ENCODE measurements around the gene VN1R5.
A peak's percentile ranks its signal among the peaks of the same experiment; 100 is the strongest.
"Not testable (repeated sequence)": the region's sequence is repeated elsewhere in the genome, so short reads cannot be mapped to it uniquely, and the experiment has no call there.

VN1R5 gene

GRCh38 chr1:247255772-247256171 is at the start of gene VN1R5:
Gene VN1R5, plus strand, starts transcription at chr1:247256072.
- not testable (repeated sequence) for H4K20me1 ChIP-seq (ENCODE audit: control insufficient read depth, insufficient read depth, low read depth, low read length); H3K79me2 ChIP-seq (ENCODE audit: control insufficient read depth, low read length); H3K9me3 ChIP-seq (ENCODE audit: control insufficient read depth, insufficient read depth, low read length); H3K4me3 ChIP-seq (ENCODE audit: low read length); H3K27me3 ChIP-seq (ENCODE audit: control insufficient read depth, low read length); H3K4me1 ChIP-seq (ENCODE audit: control insufficient read depth, low read length); H3K36me3 ChIP-seq (ENCODE audit: control insufficient read depth, low read length); H3K4me2 ChIP-seq (ENCODE audit: low read length); H3K9me2 ChIP-seq (replicated peaks; ENCODE audit: control insufficient read depth, low read length); H3K27ac ChIP-seq (ENCODE audit: low read depth, low read length); H3F3A ChIP-seq (ENCODE audit: control insufficient read depth, insufficient read depth)

GRCh38 chr1:247209396-247209795 is 46.5 kb upstream of the VN1R5 start:
- peaks cover 63% of the 10 kb centered on the region for H3K79me2 ChIP-seq (ENCODE audit: control insufficient read depth, low read length)

GRCh38 chr1:247210062-247210375 is 45.9 kb upstream of the VN1R5 start:
- peak overlapping the region; percentile 96 for H3K4me3 ChIP-seq (ENCODE audit: low read length)
- H3K79me2 ChIP-seq (ENCODE audit: control insufficient read depth, low read length) = peaks cover 57% of the 10 kb centered on the region
- H3K9me3 ChIP-seq (ENCODE audit: control insufficient read depth, insufficient read depth, low read length) = no peaks in the 10 kb centered on the region
- H3K27me3 ChIP-seq (ENCODE audit: control insufficient read depth, low read length) = no peaks in the 10 kb centered on the region
- H4K20me1 ChIP-seq (ENCODE audit: control insufficient read depth, insufficient read depth, low read depth, low read length) = peaks cover 13% of the 10 kb centered on the region
- H3K4me1 ChIP-seq (ENCODE audit: control insufficient read depth, low read length) = peaks cover 33% of the 10 kb centered on the region
- H3K4me2 ChIP-seq (ENCODE audit: low read length) = peak overlapping the region; percentile 90
- no peak for TF ChIP-seq EZH2phosphoT487 (IDR thresholded peaks at IDR 0.05; ENCODE audit: borderline replicate concordance, low read length)
- no peak for TF ChIP-seq CTCF (IDR thresholded peaks at IDR 0.05; ENCODE audit: low read depth, low read length, poor library complexity, severe bottlenecking)
- H3K36me3 ChIP-seq (ENCODE audit: control insufficient read depth, low read length) = peaks cover 42% of the 10 kb centered on the region
- no peaks in the 10 kb centered on the region for H3K9me2 ChIP-seq (replicated peaks; ENCODE audit: control insufficient read depth, low read length)
- no peaks in the 10 kb centered on the region for H3F3A ChIP-seq (ENCODE audit: control insufficient read depth, insufficient read depth)
- peak overlapping the region; percentile 60; the same call in 1 of the 2 replicates for H3K27ac ChIP-seq (ENCODE audit: low read depth, low read length)

More at GRCh38 chr1:247209396-247209795, 46.5 kb upstream of the VN1R5 start:
- H3K4me3 ChIP-seq (ENCODE audit: low read length) = peak overlapping the region; percentile 96
- no peak overlapping the region for H3K27ac ChIP-seq (ENCODE audit: low read depth, low read length)
- H3K9me3 ChIP-seq (ENCODE audit: control insufficient read depth, insufficient read depth, low read length) = no peaks in the 10 kb centered on the region
- no peaks in the 10 kb centered on the region for H3F3A ChIP-seq (ENCODE audit: control insufficient read depth, insufficient read depth)
- H3K4me1 ChIP-seq (ENCODE audit: control insufficient read depth, low read length) = peaks cover 33% of the 10 kb centered on the region
- H3K36me3 ChIP-seq (ENCODE audit: control insufficient read depth, low read length) = peaks cover 44% of the 10 kb centered on the region
- peak overlapping the region; percentile 90 for H3K4me2 ChIP-seq (ENCODE audit: low read length)
- peaks cover 13% of the 10 kb centered on the region for H4K20me1 ChIP-seq (ENCODE audit: control insufficient read depth, insufficient read depth, low read depth, low read length)
- no peaks in the 10 kb centered on the region for H3K27me3 ChIP-seq (ENCODE audit: control insufficient read depth, low read length)
- H3K9me2 ChIP-seq (replicated peaks; ENCODE audit: control insufficient read depth, low read length) = no peaks in the 10 kb centered on the region
- TF ChIP-seq CTCF (IDR thresholded peaks at IDR 0.05; ENCODE audit: low read depth, low read length, poor library complexity, severe bottlenecking) (no peak), EZH2phosphoT487 (IDR thresholded peaks at IDR 0.05; ENCODE audit: borderline replicate concordance, low read length) (no peak)

- Histone ChIP-seq H3K36me3 (ENCODE audit: control insufficient read depth, low read length) (peaks cover 42% of the 10 kb centered on the region), H4K20me1 (ENCODE audit: control insufficient read depth, insufficient read depth, low read depth, low read length) (peaks cover 13% of the 10 kb centered on the region), H3K4me1 (ENCODE audit: control insufficient read depth, low read length) (peaks cover 33% of the 10 kb centered on the region), H3K27ac (ENCODE audit: low read depth, low read length) (peak overlapping the region; percentile 60), H3K4me2 (ENCODE audit: low read length) (peak overlapping the region; percentile 90), H3K27me3 (ENCODE audit: control insufficient read depth, low read length) (no peaks in the 10 kb centered on the region), H3F3A (ENCODE audit: control insufficient read depth, insufficient read depth) (no peaks in the 10 kb centered on the region), H3K4me3 (ENCODE audit: low read length) (peak overlapping the region; percentile 96), H3K9me3 (ENCODE audit: control insufficient read depth, insufficient read depth, low read length) (no peaks in the 10 kb centered on the region), H3K79me2 (ENCODE audit: control insufficient read depth, low read length) (peaks cover 51% of the 10 kb centered on the region), H3K9me2 (replicated peaks; ENCODE audit: control insufficient read depth, low read length) (no peaks in the 10 kb centered on the region)
- no peak for TF ChIP-seq EZH2phosphoT487 (IDR thresholded peaks at IDR 0.05; ENCODE audit: borderline replicate concordance, low read length)
- no peak for TF ChIP-seq CTCF (IDR thresholded peaks at IDR 0.05; ENCODE audit: low read depth, low read length, poor library complexity, severe bottlenecking)
These were observed 45.3 kb upstream of the VN1R5 start for GRCh38 chr1:247210376-247211117.
